ENCODE measurements around the gene ZNF664.

The ZNF664 gene

DNA sequence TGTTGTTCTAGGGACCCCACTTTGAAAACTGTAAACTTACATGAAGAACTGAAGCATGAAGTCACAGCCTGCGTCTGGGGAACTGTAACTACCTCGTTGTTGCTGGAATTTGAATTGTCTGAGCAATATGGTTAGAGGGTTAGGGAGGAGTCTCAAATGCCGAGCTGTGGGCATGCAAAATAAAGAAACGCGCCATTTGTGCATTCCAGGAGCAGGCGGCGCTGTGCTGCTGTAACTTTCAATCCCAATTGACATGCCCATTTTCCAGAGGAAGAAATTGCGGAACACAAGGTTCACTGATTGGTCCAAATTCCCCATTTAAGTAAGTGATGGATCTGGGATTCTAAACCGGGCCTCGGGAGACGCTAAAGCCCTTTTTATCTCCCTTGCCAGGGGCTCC is 61.3 kb downstream of the ZNF664 start:
- no peak for DNase-seq (ENCODE audit: low spot score)

DNA sequence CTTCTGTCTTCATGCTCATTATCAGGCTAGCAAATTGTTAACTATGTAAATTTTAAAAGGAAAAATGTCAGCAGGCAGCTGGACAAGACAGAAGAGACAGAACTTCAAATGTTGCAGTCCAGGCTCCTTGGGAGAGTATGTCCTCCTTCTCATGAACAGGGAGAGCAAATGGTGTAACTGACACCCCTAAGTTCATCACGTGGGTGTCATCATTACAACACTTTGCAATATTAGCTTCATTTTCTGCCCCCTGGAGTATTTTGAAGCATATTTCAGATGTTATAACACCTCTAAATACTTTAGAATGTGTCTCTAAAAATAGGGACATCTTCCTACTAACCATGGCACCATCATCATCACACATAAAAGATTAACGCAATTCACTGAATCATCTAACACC is 62.1 kb downstream of the ZNF664 start:
- no peak for DNase-seq (ENCODE audit: low spot score)

DNA sequence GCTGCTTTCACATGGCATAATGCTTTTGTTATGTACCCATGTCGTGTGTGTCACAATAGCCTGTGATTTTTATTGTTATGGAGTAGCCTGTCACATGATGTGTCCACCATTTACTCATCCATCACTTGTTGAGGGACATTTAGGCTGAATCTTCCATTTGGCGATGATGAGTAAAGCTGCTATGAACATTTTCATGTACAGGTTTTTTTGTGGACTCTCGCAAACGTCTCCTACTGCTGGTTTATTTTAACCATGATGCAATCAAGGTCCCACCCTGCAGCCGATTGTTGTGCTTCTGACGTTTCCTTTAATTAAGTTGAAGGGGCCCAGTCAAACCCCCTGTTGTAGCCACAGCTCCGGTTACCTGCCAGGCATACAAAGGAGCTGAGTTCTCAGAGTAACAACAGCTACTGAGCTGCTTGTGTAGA is 63.2 kb downstream of the ZNF664 start:
- DNase-seq (ENCODE audit: low spot score): no peak

DNA sequence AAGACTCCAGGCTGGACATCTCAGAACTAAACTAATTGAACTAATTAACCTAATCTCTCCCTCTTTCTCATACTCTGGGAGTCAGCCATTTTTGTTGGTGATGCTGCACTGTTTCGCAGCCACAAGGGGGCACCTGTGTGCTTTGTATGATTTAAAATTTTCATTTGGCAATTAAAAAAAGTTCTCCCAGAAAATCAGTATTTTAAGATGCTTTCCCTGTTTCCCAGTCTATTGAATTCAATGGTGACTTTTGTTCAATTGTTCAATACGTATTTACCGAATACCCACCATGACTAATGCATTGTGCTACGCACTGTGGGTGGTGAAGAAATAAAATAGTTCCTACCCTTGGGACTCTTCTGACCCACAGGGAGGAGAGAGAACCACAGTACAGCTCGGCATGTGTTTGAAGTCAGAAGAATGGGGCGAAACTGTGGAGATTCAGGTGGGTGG is 63.7 kb downstream of the ZNF664 start:
- peak; percentile 74 for DNase-seq (ENCODE audit: low spot score)

DNA sequence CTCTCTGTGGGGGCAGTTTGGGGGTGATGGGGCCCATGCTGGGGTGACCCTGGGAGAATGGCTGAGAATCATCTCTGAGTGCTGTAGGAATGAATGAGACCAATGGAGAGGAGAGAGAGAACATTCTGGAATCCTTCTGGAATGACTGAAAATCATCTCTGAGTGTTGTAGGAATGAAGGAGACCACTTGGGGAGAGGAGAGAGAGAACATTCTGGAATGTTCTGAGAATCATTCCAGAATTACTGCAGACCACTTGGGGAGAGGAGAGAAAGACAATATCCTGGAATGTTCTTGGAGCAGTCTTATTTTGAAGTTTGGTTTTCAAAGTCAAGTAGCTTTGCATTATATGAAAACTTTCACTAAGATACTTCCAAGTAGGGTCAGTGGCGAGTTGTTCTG is 64.3 kb downstream of the ZNF664 start:
- no peak for DNase-seq (ENCODE audit: low spot score)

DNA sequence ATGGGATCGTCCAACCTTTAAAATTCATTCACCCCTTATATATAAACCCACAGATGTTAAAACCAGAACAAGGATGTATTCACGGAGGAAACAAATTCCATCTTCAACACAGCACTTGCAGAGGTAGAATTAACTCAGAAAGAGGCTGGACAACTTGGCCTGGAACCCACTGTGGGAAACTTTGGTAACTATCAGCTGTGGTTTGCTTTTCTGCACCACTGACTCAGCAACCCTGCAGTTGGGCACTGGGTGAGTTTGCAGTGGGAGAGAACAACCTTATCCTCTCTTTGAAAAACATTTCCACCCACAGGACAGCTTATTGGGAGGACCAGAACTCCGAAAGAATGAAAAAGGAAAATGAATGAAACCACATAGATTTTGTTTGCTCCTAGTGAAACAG is 66.3 kb downstream of the ZNF664 start:
- DNase-seq (ENCODE audit: low spot score): peak; percentile 72

DNA sequence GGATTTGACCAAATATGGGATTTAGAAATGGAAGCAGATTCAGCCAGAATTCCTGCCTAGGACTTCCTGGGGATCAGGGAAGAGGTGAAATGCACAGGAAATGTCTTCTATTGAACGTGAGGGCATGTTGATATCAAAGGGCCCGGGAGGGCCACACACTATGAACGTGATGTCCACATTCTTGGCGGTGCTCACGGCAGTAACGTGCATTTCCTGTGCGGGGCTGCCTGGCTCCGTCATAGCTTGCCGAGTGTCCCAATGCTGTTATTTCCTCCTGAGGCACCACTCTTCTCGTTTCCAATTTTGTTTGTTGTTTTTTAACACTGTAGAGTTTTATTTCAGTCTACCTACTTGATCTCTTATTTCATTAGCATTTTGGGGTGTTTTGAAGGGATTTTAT is 67.3 kb downstream of the ZNF664 start:
- DNase-seq (ENCODE audit: low spot score): no peak

DNA sequence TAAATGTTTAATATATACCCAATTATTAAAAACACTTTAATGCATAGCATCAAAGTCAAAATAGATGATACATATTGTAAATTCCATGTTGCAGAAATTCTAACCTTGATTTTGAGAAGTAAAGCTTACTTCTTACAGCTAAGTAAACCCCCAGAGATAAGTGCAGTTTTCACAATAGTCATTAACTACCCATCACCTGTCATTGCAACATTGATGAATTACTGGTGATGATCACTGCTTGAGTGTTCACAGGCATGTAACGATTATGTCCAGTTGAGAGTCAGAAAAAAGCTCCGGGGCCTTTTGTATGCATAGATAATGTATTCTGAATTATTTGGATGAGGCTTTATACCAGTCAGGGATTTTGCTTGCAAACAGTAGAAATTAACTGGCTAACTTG is 67.7 kb downstream of the ZNF664 start:
- DNase-seq (ENCODE audit: low spot score): no peak

DNA sequence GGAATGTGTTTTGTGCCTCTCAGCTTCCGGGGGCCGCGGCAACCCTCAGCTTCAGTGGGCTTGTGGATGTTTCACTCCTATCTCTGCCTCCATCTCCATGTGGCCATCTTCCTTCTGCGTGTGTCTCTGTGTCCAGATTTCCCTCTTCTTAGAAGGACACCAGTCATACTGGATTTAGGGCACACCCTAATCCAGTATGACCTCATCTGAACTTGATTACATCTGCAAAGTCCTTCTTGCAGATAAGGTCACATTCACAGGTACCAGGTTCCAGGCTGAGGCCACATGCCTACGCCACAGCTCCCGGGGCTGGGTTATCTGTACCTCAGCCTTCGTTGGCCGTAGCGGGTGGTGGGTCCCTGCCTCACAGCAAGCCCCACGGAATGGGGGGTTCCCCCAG is 68.9 kb downstream of the ZNF664 start:
- no peak for DNase-seq (ENCODE audit: low spot score)

DNA sequence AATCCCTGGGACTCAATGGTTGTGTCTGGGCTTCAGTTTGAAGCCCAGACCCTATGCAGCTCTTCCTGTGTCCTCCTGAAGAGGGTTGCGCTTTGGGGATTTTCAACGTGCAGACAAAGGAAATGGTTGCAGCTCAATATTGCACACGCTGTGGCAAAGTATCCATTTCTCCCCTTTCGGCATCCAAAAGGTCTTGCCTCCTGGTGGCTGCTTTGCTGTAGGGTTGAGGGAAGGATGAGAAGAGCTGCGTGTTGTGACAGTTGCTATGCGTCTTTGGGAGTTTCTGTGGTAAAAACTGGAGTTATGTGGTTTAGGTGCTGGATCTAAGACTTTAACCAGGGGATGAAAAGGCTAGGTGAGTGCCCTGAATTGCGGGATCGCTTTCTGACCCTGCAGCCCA is 71.0 kb downstream of the ZNF664 start:
- DNase-seq (ENCODE audit: low spot score): no peak

DNA sequence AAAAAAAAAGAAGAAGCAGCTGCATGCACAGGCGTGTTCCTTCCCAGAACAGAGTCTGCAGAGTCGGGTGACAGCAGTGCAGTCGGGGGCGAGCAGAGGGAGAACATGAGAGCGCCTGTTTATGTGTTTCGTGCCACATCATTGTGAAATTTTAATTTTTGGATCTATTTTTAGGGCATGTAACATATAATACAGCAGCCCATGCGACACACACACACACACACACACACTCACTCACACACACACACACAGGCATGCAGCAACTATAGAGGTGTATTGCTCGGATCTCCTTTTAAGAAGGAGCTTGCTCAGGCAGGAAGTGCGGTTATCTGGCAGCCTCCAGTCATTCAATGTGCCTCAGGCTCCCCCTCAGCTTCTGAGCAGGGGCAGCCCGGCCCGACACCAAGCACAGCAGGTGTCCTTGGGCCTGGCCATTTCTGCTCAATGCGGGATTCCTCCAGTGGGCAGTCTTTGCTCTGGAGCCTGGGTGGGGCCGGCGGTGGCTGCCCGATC is 71.8 kb downstream of the ZNF664 start:
- no peak for DNase-seq (ENCODE audit: low spot score)

DNA sequence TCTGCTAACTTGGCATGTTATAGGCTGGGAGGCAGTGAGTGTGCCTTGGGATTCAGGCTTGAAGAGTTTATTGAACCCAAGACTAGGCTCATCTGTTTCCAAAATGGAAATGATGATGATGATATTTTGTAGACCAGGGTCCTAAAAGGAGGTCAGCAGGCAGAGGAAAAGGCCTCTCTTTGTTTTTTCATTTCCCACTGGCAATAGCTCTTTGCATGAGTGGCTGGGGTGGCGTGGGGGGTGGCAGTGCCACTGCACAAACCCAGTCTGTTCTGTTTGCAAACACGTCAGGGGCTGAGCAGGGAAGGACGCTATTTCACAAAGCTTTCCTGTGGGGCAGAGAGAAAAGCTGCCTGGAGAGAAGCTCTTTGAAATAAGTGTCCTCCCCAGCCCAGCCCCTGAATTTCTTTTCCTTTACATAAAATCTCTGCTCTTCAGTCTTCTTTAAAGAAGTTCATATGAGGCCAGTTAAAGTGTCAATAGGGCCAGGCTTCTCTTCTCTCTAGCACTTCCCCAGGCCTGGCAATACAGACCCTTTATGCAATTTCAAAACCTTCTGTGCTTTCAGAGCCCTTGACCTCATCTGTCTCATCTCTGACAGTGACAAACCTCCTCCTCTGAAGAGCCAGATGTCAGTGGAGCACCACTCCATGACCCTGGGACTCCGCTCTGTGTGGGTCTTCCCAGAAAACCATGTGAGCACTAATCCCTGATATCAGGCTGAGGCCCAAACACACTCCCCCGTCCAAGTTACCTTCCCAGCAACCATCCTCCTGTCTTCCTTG is 72.8 kb downstream of the ZNF664 start:
- DNase-seq (ENCODE audit: low spot score): no peak

DNA sequence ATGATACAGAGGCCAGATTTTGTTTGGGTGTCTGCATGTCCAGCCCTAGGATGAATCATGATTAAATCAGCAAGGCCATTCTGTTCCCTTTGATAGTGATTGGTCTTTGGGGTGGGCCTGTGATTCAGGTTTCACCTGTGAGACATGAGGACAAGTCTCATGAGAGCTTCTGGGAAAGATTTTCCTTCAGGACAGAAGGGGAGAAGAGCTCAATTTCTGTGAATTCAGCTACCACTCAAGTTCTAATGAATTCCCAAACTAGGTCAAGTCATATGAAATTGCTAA is 73.4 kb downstream of the ZNF664 start:
- DNase-seq (ENCODE audit: low spot score): no peak

DNA sequence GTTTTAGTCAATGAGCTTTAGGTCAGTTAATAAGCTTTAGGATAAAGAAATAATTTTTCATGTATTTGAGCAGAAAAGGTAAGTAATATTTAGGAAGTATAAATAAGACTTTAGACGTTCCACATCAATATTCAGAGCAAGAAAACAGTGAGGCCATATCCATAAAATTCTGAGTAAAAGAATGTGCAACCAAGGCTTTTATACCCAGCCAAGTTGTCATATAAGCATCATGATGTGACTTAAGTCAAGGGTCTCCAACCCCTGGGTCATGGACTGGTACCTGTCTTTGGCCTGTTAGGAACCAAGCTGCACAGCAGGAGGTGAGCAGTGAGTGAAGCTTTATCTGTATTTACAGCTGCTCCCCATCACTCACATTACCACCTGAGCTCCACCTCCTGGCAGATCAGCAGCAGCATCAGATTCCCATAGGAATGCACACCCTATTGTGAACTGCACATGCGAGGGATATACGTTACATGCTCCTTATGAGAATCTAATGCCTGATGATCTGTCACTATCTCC is 74.1 kb downstream of the ZNF664 start:
- DNase-seq (ENCODE audit: low spot score): no peak

DNA sequence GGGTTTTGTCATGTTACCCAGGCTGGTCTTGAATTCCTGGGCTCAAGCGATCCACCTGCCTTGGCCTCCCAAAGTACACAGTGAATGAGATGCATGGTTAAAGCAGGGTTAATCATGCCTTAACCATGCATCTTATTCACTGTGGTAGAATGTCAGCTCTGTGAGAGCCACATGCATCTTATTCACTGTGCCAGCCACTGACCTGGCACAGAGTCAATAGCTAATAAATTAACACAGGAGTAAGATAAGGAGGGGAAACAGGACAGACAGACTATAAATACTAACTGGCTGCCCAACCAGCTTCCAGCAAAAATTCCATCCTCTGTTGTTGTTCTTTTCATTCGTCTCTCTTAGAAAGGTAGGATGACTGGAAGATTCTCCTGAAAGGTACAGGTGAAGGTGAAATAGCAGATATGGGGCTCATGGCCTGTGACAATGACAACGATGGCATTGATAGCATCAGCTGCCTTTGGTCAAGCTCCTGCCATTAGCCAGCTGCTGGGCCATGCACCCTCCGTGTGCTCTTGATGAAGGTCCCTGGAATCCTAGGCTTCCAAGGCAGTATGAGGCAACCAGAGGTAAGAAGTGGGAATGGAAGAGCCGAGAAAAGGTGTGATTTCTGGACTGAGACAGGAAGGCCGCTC is 76.6 kb downstream of the ZNF664 start:
- no peak for DNase-seq (ENCODE audit: low spot score)

DNA sequence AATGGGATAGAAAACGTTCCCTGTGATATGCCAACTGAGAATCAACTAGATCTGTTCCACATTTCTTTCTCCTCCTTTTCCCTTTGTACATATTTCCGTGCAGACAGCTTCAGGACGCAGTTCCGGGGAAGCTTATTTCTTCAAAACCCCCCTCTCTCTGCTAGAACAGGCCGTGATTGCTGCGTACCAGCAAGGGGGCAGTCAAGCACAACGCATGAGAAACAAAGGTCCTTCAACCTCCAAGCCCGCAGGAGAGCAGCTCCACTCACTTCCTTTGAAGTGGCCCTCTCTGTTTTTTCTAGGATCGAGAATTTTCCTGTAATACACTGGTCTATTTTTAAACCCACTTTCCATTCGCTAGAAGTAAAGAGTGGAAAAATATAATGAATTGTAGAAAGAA is 80.8 kb downstream of the ZNF664 start:
- DNase-seq (ENCODE audit: low spot score): peak; percentile 85

DNA sequence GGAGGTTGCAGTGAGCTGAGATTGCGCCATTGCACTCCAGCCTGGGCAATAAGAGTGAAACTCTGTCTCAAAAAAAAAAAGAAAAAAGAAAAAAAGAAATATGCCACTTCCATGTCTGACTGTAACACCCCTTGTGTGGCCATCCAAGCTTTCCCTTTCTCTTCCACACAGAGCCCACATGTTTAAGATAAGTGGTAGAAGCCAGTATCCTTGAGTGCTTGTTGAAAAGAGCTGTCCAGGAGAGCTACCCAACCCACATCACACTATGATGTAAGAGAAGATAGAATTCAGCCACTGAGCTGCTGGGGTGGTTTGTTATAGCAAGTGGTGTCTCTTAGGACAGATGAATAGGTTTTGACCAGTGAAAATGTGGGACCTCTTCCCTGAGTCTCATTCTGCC is 82.1 kb downstream of the ZNF664 start:
- no peak for DNase-seq (ENCODE audit: low spot score)

DNA sequence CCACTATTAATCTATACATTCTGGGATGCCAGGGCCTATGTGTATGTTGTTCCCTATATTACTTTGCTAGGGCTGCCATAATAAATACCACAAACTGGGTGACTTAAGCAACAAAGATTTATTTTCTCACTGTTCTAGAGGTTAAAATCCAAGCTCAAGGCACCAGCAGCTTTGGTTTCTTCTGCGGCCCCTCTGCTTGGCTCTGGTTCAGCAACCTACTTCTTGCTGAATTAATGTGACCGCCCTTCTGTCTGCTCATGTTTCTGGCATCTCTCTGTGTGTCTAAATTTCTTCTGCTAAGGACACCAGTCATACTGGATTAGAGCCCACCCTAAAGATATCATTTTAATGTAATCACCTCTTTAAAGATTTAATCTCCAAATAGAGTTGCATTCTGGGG is 84.7 kb downstream of the ZNF664 start:
- DNase-seq (ENCODE audit: low spot score): no peak

DNA sequence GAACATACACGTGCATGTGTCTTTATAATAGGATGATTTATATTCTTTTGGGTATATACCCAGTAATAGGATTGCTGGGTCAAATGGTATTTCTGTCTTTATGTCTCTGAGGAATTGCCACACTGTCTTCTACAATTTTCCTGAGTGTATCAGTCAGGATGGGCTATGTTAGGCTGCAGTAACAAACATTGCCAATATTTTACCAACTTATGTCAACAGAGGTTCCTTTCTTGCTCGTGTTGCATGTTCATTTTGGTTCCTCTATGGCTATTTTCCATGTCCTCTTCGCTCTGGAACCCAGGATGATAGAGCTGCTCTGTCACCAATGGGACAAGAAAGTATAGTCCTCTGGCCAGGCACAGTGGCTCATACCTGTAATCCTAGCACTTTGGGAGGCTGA is 86.7 kb downstream of the ZNF664 start:
- DNase-seq (ENCODE audit: low spot score): no peak

Data from GM03348 (cell line).